Muscle layer of duodenum (tissue), 2 donors: ENCODE measurements around the gene SLC29A2.
"Not testable (repeated sequence)": the region's sequence is repeated elsewhere in the genome, so short reads cannot be mapped to it uniquely, and the experiment has no call there.

Source experiments
- H3K27ac ChIP-seq: one replicate; pipeline ENCODE4 v1.7.0; 2013; ENCODE audit warnings: mild to moderate bottlenecking, low read length
- H3K27me3 ChIP-seq: one replicate; pipeline ENCODE4 v1.7.0; 2013; ENCODE audit warnings: low read depth, mild to moderate bottlenecking, control low read depth, low read length
- H3K36me3 ChIP-seq, 2 donors: one replicate each; pipeline ENCODE4 v1.7.0; 2013; ENCODE audit warnings: low read length in 2 of 2, control low read depth in 1 of 2, mild to moderate bottlenecking in 1 of 2; ENCODE audit not compliant: insufficient read depth in 2 of 2, control insufficient read depth in 1 of 2
- H3K4me1 ChIP-seq, 2 donors: one replicate each; pipeline ENCODE4 v1.7.0; 2013; ENCODE audit warnings: low read length in 2 of 2, mild to moderate bottlenecking in 2 of 2, control low read depth in 1 of 2, moderate library complexity in 1 of 2; ENCODE audit not compliant: insufficient read depth in 2 of 2, control insufficient read depth in 1 of 2
- H3K4me3 ChIP-seq, 2 donors: one replicate each; pipeline ENCODE4 v1.7.0; 2013; ENCODE audit warnings: low read length in 2 of 2, low read depth in 1 of 2, mild to moderate bottlenecking in 1 of 2
- H3K9me3 ChIP-seq, 2 donors: one replicate each; pipeline ENCODE4 v1.7.0; 2013; ENCODE audit warnings: low read length in 2 of 2, control low read depth in 1 of 2, mild to moderate bottlenecking in 1 of 2; ENCODE audit not compliant: control insufficient read depth in 1 of 2
- donor health status: healthy.

SLC29A2 gene

DNA sequence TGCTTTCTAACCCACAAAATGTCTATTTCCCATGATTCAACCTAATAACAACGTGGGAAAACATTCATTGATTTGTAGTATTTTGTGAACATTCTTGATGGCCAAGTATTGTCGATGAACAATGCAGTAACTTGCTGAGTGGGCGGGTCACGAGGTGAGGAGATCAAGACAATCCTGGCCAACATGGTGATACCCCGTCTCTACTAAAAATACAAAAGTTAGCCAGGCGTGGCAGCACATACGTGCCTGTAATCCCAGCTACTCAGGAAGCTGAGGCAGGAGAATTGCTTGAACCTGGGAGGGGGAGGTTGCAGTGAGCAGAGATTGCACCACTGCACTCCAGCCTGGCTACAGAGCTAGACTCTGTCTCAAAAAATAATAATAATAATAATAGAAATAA, 8.7 kb upstream of the SLC29A2 start:
- not testable (repeated sequence) for H3K27me3 ChIP-seq, H3K36me3 ChIP-seq, H3K4me1 ChIP-seq, H3K9me3 ChIP-seq, H3K4me3 ChIP-seq, H3K27ac ChIP-seq

DNA sequence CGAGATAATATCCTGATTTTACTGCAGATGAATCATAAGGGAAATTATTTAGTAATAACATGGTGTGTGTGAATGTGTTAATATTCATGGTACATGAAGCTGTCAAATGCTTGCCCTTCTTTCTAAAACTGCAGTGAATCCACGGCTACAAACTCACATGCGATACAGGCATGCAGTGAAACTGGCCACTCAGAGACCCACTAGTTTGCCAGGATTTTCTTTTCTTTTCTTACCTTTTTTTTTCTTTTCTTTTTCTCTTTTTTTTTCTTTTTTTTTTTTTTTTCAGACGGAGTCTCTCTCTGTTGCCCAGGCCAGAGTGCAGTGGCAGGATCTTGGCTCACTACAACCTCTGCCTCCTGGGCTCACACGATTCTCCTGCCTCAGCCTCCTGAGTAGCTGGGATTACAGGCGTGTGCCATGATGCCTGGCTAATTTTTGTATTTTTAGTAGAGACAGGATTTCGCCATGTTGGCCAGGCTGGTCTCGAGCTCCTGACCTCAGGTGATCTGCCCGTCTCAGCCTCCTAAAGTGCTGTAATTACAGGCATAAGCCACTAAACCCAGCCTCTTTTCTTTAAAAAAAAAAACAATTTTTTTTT, 2.2 kb upstream of the SLC29A2 start:
- peaks cover 0 to 18% of the 10 kb centered on the region in 2 donors for H3K4me1 ChIP-seq
- not testable (repeated sequence) for H3K4me3 ChIP-seq, H3K36me3 ChIP-seq, H3K27ac ChIP-seq, H3K27me3 ChIP-seq, H3K9me3 ChIP-seq

DNA sequence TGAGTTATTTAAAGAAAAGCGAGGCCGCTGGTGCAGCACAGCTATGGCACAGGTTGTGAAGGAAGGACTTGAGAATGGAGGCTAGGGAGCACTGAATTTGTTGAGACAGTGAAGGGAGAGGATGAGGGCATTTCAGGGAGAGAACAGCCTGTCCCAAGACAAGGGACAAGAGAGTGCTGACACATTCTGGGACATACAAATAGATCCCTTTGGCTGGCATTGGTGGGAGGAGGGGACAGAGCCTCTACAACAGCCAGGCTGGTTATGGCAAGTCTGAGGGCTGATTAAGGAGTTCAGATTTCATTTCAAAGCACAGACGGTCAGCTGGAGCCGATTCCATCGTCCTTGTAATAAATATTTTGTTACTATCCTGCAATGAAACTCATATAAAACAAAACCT, 1.7 kb upstream of the SLC29A2 start:
- H3K9me3 ChIP-seq: no peaks in the 10 kb centered on the region
- H3K4me3 ChIP-seq: no peak overlapping the region
- H3K27me3 ChIP-seq: no peaks in the 10 kb centered on the region
- H3K27ac ChIP-seq: no peak overlapping the region
- H3K4me1 ChIP-seq: peaks cover 0 to 18% of the 10 kb centered on the region in 2 donors
- no peaks in the 10 kb centered on the region for H3K36me3 ChIP-seq

DNA sequence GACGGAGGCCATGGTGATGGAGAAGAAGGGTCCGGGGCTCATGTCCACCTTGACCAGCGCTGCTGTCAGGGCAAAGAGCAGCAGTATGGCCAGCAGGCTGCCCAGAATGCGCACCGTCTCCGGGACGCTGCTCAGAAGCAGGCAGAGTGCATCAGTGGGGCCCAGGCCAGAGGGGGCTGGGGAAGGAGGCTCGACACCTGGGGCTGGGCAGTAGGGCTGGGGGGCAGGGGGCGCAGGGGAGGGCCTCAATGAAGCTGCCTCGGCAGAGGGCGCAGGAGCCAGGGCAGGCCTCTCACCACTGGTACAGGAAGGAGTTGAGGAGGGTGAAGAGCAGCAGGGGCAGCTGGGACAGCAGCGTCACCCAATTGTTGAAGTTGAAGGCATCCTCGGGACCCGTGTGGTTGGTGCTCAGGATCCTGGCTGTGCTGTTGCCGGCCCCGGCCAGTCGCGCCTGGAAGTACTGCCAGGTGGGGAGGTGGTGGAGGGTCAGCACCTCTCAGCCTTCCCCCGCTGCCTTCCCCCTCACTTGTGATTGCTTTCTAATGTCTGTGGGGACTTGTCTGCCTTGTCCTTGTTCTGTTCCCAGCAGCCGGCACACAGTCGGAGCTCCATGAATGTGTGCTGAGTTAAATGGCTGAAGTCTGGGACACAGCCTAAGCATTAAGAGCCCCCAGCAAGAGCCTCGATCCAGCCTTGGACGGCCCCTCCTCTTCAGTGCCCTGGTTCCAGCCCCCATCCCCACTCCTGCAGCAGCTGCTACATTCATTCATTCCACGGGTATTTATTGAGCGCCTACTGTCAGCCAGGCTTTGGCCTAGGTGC, 2.3 kb downstream of the SLC29A2 start:
- H3K27ac ChIP-seq: no peak overlapping the region
- no peak overlapping the region for H3K4me3 ChIP-seq
- H3K4me1 ChIP-seq: peaks cover 0 to 18% of the 10 kb centered on the region in 2 donors

DNA sequence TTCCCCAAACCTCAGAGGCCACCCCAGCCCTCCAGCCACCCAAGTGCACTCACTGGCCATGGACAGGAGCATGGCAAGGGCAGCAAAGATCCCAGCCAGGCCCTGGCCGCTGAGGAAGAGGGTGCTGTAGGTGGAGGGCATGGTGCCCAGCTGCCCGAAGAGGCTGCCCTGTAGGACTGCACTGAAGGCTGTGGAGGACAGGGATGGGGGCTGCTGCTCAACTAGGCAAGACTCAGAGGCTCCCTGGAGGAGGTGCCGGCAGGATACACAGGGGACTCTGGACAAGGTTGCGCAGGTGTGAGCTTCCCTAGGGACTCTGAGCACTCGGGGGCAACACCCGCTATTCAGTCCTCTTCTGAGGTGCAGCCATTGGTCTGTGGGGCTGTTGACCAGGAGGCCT, 3.1 kb downstream of the SLC29A2 start:
- Histone ChIP-seq H3K27me3 (no peaks in the 10 kb centered on the region), H3K4me3 (no peak overlapping the region), H3K9me3 (no peaks in the 10 kb centered on the region), H3K27ac (no peak overlapping the region), H3K4me1 (peaks cover 0 to 18% of the 10 kb centered on the region in 2 donors), H3K36me3 (no peaks in the 10 kb centered on the region)

More for the DNA sequence above, 2.3 kb downstream of the SLC29A2 start:
- Histone ChIP-seq H3K9me3 (no peaks in the 10 kb centered on the region), H3K27me3 (no peaks in the 10 kb centered on the region), H3K36me3 (no peaks in the 10 kb centered on the region)

DNA sequence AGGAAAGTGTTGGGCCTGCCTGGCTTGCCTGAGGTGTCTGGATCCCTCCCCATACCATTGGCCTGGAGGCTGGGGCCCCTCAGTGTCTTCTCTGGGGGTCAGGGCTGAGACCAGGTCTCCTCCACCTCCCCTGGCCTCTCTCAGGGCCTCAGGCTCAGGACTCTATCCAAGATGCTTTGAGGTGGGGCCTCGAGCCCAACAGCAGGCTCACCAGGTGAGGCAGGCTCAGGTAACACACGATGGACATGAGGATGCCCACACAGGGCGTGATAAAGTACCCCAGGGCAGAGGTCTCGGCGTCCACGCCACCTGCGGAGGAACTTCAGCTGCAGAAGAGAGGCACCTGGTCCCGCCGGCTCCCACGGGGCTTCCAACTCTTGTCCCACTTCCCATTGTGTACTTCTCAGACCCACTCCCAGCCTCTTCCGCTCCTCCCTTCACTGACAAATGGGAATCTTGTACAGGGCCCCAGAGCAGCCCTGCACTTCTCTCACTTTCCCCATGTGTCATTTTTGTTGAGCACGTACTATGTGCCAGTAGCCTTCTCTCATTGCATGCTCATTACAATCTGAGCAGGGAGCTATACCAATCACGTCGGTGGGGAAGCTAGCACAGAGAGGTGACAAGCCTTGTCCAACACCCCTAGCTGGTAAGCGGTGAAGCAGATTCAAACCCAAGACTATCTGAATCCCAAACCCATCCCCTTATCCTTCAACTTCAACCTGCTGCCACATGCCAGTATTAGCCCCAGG, 3.8 kb downstream of the SLC29A2 start:
- no peak overlapping the region for H3K4me3 ChIP-seq

DNA sequence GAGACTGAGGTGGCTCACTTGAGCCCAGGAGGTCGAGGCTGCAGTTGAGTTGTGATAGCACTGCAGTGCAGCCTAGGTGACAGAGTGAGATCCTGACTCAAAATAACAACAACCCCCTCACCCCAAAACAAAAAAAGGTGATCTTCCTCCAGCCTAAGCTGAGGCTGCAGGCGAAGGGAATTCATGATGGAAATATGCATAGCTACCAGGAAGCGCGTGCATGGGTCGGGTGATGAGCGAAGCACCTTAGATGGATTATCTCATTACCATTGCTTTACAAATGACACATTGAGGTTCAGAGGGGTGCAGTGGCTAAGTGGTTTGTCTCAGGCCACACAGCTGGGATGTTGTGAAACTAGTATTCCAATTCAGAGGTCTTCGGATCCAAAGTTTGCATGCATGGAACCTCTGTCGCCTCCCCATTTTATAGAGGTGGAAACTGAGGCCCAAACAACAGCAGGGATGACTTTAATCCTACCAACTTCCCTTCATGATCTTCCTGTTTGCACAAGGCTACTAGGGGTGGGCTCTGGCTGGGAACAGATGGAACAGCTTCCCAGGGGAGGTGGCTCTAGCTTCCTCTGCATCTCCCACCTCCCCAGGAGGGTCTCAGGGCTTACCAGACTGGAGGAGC, 4.6 kb downstream of the SLC29A2 start:
- H3K9me3 ChIP-seq: no peaks in the 10 kb centered on the region
- H3K4me1 ChIP-seq: peaks cover 0 to 11% of the 10 kb centered on the region in 2 donors
- H3K27ac ChIP-seq: no peak overlapping the region
- no peaks in the 10 kb centered on the region for H3K27me3 ChIP-seq
- no peak overlapping the region for H3K4me3 ChIP-seq
- H3K36me3 ChIP-seq: no peaks in the 10 kb centered on the region

More for the DNA sequence above, 3.8 kb downstream of the SLC29A2 start:
- H3K27me3 ChIP-seq: no peaks in the 10 kb centered on the region
- H3K27ac ChIP-seq: no peak overlapping the region
- no peaks in the 10 kb centered on the region for H3K36me3 ChIP-seq
- H3K9me3 ChIP-seq: no peaks in the 10 kb centered on the region
- peaks cover 0 to 18% of the 10 kb centered on the region in 2 donors for H3K4me1 ChIP-seq

DNA sequence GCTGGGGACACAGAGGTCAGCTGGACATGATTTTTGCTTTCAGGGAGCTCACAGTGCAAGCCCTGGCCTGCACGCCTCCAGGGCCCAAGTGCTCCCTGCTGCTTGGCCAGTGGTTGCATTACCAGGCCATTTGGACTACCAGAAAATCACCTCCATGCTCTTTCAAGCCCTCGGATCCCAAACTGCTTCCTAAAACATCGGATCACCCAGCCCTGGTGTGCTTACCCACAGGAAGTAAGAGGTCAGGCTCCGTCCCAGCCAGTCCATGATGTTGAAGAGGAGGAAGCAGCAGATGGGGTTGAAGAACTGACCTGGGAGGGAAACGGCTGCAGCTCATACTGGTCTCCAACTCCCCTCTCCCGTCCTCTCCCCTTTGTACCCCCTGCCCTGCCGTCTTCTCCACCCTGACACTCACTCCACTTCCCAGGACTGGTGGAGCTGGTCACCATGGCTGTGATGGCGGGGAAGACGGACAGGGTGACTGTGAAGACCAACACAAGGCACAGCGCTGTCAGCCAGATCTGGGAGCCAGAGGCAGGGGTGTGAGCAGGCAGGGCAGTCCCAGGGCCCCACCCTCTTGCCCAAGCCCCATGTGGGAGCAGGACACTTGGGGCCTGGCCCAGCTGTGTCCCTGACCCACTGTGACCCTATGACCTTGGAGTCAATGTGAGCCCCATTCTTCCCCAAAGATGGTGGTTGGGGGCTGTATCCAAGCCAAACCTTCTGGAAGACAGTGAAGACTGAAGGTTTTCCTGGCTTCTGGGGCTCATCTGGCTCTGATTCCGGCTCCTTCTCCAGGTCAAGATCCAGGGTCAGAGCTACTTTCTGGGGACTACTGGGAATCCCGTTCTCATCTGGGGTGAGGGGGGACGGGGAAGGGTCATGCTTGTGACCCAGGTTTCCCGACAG, 5.6 kb downstream of the SLC29A2 start:
- Histone ChIP-seq H3K27ac (no peak overlapping the region), H3K27me3 (no peaks in the 10 kb centered on the region), H3K36me3 (no peaks in the 10 kb centered on the region), H3K4me3 (no peak overlapping the region), H3K4me1 (peaks cover 0 to under 1% of the 10 kb centered on the region in 2 donors), H3K9me3 (no peaks in the 10 kb centered on the region)

DNA sequence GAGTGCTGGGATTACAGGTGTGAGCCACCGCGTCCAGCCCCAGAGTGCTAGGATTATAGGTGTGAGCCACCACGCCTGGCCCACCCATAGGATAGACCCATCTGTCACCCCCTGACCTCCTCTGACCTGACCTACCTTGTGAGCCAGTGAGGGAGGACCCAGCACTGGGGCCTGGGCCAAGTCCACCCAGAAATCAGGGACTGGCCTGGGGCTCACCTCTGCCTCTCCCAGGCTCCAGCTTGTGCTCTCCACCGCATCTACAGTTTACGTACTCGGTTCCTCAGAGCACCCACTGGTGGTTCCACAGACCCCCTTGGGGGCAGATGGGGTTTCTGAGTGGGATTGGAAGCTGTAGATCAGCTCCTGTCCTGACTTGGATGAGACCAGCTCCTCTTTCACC, 6.4 kb downstream of the SLC29A2 start:
- Histone ChIP-seq H3K9me3 (no peaks in the 10 kb centered on the region), H3K27ac (no peak overlapping the region), H3K27me3 (no peaks in the 10 kb centered on the region), H3K4me3 (no peak overlapping the region), H3K36me3 (no peaks in the 10 kb centered on the region), H3K4me1 (no peaks in the 10 kb centered on the region)

DNA sequence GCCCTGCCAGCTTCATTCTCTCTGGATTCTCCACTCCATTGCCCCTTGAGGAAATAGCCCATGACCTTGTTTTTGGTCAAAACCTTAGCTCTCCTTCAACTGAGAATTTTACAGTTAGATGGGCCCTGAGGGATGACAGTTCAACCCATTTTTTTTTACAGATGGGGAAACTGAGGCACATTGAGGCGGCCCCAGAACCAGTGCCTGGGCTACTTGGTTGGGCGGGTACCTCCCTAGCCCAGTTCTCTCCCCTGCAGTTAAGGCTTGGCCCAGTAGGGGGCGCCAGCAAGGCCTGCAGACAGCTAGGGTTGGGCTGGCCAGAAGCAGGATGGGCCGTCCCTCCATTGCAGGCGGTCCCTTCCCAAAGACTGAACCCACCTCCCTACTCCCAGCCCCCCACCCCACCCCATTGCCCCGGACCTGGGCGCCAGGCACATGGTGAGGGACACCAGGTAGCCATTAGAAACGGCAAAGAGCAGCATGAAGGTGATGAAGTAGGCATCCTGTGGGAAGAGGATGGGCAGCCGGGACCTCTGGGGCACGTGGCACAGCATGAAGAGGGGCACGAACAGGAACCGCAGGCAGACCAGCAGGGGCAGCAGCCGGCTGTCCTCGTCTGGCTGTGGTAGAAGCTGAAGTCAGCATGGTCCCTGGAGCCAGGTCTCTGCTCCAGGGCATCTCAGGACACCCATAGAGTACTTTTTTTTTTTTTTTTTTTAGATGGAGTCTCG, 7.6 kb downstream of the SLC29A2 start:
- H3K4me3 ChIP-seq: no peak overlapping the region
- H3K9me3 ChIP-seq: no peaks in the 10 kb centered on the region
- H3K36me3 ChIP-seq: no peaks in the 10 kb centered on the region
- no peak overlapping the region for H3K27ac ChIP-seq
- no peaks in the 10 kb centered on the region for H3K27me3 ChIP-seq
- H3K4me1 ChIP-seq: no peaks in the 10 kb centered on the region
